ENCODE results near the gene MYOC.
"Not testable (repeated sequence)": the region's sequence is repeated elsewhere in the genome, so short reads cannot be mapped to it uniquely, and the experiment has no call there.

MYOC gene

DNA sequence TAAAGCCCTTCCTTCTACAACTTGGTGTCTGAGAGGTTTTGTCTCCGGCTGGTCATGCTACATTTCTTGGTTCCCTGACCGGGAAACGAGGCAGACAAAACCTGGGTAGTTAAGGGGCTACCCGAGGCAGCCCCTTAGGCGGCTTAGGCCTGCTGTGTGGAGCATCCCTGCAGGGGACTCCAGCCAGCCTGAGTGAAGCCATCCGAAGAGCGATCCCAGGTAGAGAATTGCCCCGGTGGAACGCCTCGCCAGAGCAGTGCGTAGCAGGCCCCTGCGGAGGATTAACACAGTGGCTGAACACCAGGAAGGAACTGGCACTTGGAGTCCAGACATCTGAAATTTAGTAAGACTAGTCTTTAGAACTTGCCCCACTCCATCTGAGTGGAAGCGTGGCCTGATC is 51.6 kb downstream of the MYOC start:
- no peak for DNase-seq

- DNase-seq: not testable (repeated sequence)
Observed at GRCh38 chr1:171600310-171600709, 52.2 kb downstream of the MYOC start.

- DNase-seq: no peak
Observed at GRCh38 chr1:171597203-171597602, 55.3 kb downstream of the MYOC start.

GRCh38 chr1:171596705-171597104 is 55.8 kb downstream of the MYOC start:
- DNase-seq: no peak

GRCh38 chr1:171596119-171596518 is 56.4 kb downstream of the MYOC start:
- no peak for DNase-seq

DNA sequence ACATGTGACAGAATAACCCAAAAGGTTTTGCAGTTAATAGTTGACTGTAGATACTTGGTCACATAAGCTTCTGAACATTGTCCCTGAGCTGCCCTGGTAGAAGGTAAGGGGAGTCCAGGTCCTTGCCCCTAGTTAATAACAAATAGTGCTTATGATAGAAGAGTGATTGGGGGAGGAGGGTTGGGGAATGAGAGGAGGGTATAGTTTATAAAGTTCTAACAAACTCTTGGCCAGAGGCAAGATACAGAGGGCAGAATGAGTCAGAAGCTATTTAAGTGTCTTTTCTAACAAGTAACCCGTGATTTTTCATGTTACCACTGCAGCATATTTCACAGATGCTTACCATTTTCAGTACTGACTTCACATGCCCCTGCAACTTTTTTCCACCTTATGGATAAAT is 57.2 kb downstream of the MYOC start:
- no peak for DNase-seq

- no peak for DNase-seq
Observed at GRCh38 chr1:171590022-171590421, 62.5 kb downstream of the MYOC start.

- DNase-seq: no peak
Observed at GRCh38 chr1:171588230-171588629, 64.3 kb downstream of the MYOC start.

- DNase-seq: no peak
Observed at GRCh38 chr1:171585715-171586114, 66.8 kb downstream of the MYOC start.

Measured in NK-92 treated with Interleukin-12 subunit alpha and Interleukin-12 subunit beta, amount 100 ng/mL, for 24 hours (cell line).